Fibroblast of lung (primary cell): ENCODE data around the gene PLAAT3. TPM values are rescaled to one million over a fixed set of nuclear protein-coding genes. Genes with fewer than 3 reads are reported as not detected.
"Not testable (repeated sequence)": the region's sequence is repeated elsewhere in the genome, so short reads cannot be mapped to it uniquely, and the experiment has no call there.

ENCODE experiments used
- DNase-seq, 2 donors: peaks; one replicate each; pipeline versions ENCODE4 v3.0.0 to v3.0.0-alpha.2; 2010; ENCODE audit warnings: low read depth in 2 of 2
- H2AFZ ChIP-seq: 2 replicates; pipeline ENCODE4 v1.5.1; 2012; ENCODE audit warnings: low read length, control low read depth, inconsistent platforms
- H3K27ac ChIP-seq: 2 replicates; pipeline ENCODE4 v1.5.1; 2011; ENCODE audit warnings: low read length, control low read depth; ENCODE audit not compliant: insufficient read depth
- H3K27me3 ChIP-seq: 2 replicates; pipeline ENCODE4 v1.5.1; 2011; ENCODE audit warnings: mild to moderate bottlenecking, low read length; ENCODE audit not compliant: control insufficient read depth, insufficient read depth
- H3K36me3 ChIP-seq: 2 replicates; pipeline ENCODE4 v1.5.1; 2011; ENCODE audit warnings: low read length; ENCODE audit not compliant: control insufficient read depth, insufficient read depth
- H3K4me1 ChIP-seq: 2 replicates; pipeline ENCODE4 v1.5.1; 2011; ENCODE audit warnings: low read length; ENCODE audit not compliant: control insufficient read depth, insufficient read depth; ENCODE audit errors: extremely low read depth
- H3K4me2 ChIP-seq: 2 replicates; pipeline ENCODE4 v1.5.1; 2011; ENCODE audit warnings: low read length, control low read depth; ENCODE audit not compliant: insufficient read depth; ENCODE audit errors: extremely low read depth
- H3K4me3 ChIP-seq, 4 experiments: fragments of 200-600 bp in 1 of 4; sonication (generic) in 1 of 4; replicated peaks in 1 of 4; 2 replicates each; pipeline ENCODE4 v1.5.1; 2011 to 2016; ENCODE audit warnings: low read length in 4 of 4, low read depth in 3 of 4, mild to moderate bottlenecking in 3 of 4, control low read depth in 2 of 4, inconsistent platforms in 1 of 4, mixed read lengths in 1 of 4; ENCODE audit not compliant: insufficient read depth in 1 of 4; ENCODE audit errors: control extremely low read depth in 1 of 4
- H3K79me2 ChIP-seq: 2 replicates; pipeline ENCODE4 v1.5.1; 2012; ENCODE audit warnings: mild to moderate bottlenecking, low read length, inconsistent platforms; ENCODE audit not compliant: control insufficient read depth, insufficient read depth
- H3K9ac ChIP-seq: 2 replicates; pipeline ENCODE4 v1.5.1; 2011; ENCODE audit warnings: mild to moderate bottlenecking, low read length, control low read depth; ENCODE audit not compliant: insufficient read depth
- H3K9me3 ChIP-seq: 2 replicates; pipeline ENCODE4 v1.5.1; 2012; ENCODE audit warnings: low read depth, low read length; ENCODE audit not compliant: control insufficient read depth, insufficient read depth
- H4K20me1 ChIP-seq: 2 replicates; pipeline ENCODE4 v1.5.1; 2011; ENCODE audit warnings: low read length; ENCODE audit not compliant: control insufficient read depth, insufficient read depth; ENCODE audit errors: extremely low read depth
- EZH2 ChIP-seq: IDR thresholded peaks from 2 replicates; pipeline ENCODE4 v1.5.1; 2012; ENCODE audit warnings: low read length, control low read depth, mild to moderate bottlenecking; ENCODE audit errors: missing control alignments
- polyA plus RNA-seq, 2 donors: library from polyadenylated mRNA; depleted of rRNA in 1 of 2; stranded (reverse) in 1 of 2; unstranded in 1 of 2; fragments of >200 nt; gene quantifications; 2 replicates each; pipeline ENCODE4 v1.2.1, GENCODE V29; 2011 to 2012; ENCODE audit warnings: missing spikeins in 1 of 2
- total RNA-seq: library from RNA; depleted of rRNA; stranded (reverse); fragments of >200 nt; gene quantifications from 2 replicates; pipeline ENCODE4 v1.2.1, GENCODE V29; 2014
- TF ChIP-seq, protein P1 (sequence below), 2 donors: IDR thresholded peaks in 1 of 2; conservative IDR thresholded peaks in 1 of 2; 1 replicate in 1 of 2; 2 replicates in 1 of 2; pipeline ENCODE4 v1.5.1; 2011 to 2012; ENCODE audit warnings: low read length in 2 of 2, control low read depth in 1 of 2, inconsistent platforms in 1 of 2, low read depth in 1 of 2, mild to moderate bottlenecking in 1 of 2

Gene PLAAT3
- total and polyA plus RNA-seq, 2 donors (not counting 1 experiment from before 2014, with no cell fraction given) = 11.4 to 45.4 TPM

DNA sequence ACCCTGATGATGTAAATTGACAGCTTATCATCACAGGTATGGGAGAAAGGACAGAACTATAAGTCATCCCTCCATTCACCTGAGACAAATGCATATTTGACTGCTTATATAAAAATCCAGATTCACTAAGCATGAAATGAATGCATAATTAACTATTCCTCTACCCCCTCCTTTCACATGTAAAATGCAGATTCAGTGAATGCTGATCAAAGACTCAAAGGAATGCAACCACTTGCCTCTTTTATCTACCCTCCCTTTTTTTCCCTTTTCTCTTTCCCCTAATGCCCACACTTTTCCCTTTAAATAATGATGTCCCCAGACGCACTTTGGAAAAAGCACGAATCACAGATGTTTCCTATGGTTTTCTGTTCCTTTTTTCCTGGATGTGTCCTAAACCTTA, 82.1 kb downstream of the PLAAT3 start:
- peak in 1 of 2 donors; percentile 37 for DNase-seq
- TF ChIP-seq EZH2 = no peak
- TF ChIP-seq, protein P1, sequence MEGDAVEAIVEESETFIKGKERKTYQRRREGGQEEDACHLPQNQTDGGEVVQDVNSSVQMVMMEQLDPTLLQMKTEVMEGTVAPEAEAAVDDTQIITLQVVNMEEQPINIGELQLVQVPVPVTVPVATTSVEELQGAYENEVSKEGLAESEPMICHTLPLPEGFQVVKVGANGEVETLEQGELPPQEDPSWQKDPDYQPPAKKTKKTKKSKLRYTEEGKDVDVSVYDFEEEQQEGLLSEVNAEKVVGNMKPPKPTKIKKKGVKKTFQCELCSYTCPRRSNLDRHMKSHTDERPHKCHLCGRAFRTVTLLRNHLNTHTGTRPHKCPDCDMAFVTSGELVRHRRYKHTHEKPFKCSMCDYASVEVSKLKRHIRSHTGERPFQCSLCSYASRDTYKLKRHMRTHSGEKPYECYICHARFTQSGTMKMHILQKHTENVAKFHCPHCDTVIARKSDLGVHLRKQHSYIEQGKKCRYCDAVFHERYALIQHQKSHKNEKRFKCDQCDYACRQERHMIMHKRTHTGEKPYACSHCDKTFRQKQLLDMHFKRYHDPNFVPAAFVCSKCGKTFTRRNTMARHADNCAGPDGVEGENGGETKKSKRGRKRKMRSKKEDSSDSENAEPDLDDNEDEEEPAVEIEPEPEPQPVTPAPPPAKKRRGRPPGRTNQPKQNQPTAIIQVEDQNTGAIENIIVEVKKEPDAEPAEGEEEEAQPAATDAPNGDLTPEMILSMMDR (conservative IDR thresholded peaks at IDR 0.05 in 1 of 2, IDR thresholded peaks at IDR 0.05 in 1 of 2; ENCODE audit: low read depth in 1 of 2, low read length in 2 of 2) = no peak
- Histone ChIP-seq H3K79me2 (no peaks in the 10 kb centered on the region), H3K27ac (no peak overlapping the region), H2AFZ (no peak overlapping the region), H4K20me1 (no peaks in the 10 kb centered on the region), H3K36me3 (no peaks in the 10 kb centered on the region), H3K4me1 (peaks cover 10% of the 10 kb centered on the region), H3K4me2 (peak overlapping the region; percentile 83), H3K27me3 (no peaks in the 10 kb centered on the region), H3K9me3 (no peaks in the 10 kb centered on the region), H3K4me3 (no peak overlapping the region), H3K9ac (no peak overlapping the region)

DNA sequence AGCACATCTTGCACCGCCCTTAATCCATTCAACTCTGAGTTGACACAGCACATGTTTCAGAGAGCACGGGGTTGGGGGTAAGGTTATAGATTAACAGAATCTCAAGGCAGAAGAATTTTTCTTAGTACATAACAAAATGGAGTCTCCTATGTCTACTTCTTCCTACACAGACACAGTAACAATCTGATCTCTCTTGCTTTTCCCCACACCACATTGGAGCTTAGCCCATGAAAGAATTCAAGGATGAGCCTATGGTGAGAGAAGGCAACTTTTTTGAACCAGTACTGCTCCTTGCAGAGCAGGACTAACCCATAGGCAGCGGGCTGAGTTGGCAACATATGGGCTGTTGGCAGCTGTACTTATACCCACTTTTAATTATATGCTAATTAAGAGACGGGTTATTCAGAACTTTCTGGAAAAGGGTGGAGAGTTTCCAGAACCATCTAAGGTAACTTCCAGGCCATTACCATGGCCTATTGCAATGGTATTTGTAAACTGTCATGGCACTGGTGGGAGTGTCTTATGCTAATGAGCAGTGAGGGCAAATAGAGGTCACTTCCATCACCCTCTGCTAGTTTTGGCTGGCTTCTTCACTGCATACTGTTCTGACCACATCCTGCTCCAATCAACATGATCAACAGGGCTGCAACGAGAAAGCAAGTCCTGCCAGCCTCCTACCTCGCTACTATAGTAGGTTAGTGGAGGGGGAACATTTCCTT, 83.0 kb downstream of the PLAAT3 start:
- peak overlapping the region in 1 of 4 experiments; percentile 6 for H3K4me3 ChIP-seq
- not testable (repeated sequence) for H3K9ac ChIP-seq, H3K27ac ChIP-seq, H3K27me3 ChIP-seq, H4K20me1 ChIP-seq, H3K36me3 ChIP-seq, H3K4me1 ChIP-seq, H3K9me3 ChIP-seq, H3K79me2 ChIP-seq
- peak overlapping the region; percentile 83 for H3K4me2 ChIP-seq
- peak overlapping the region; percentile 45 for H2AFZ ChIP-seq
- peak; percentile 91 to 97 for DNase-seq

DNA sequence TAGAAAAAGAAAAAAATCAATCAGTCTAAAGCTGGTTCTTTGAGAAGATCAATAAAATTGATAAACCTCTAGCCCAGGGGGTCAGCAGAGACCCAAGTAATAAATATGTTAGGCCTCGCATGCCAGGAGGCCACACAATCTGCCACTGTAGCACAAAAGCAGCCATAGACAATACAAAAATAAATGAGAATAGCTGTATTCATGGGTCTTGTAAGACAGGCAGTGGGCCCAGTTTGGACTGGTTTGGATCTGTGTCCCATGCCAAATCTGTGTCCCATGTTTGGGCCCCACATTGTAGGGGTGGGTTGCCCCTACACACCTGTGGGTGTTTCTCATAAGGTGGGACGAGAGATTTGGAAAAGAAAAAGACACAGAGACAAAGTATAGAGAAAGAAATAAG, 84.2 kb downstream of the PLAAT3 start:
- H3K27ac ChIP-seq = no peak overlapping the region
- H3K4me3 ChIP-seq = no peak overlapping the region
- no peaks in the 10 kb centered on the region for H3K79me2 ChIP-seq
- H4K20me1 ChIP-seq = no peaks in the 10 kb centered on the region
- peaks cover 7% of the 10 kb centered on the region for H3K4me1 ChIP-seq
- DNase-seq = no peak
- no peaks in the 10 kb centered on the region for H3K9me3 ChIP-seq
- no peak overlapping the region for H3K4me2 ChIP-seq
- H3K9ac ChIP-seq = no peak overlapping the region
- TF ChIP-seq, protein P1 (conservative IDR thresholded peaks at IDR 0.05 in 1 of 2, IDR thresholded peaks at IDR 0.05 in 1 of 2; ENCODE audit: low read depth in 1 of 2, low read length in 2 of 2) = no peak
- no peak for TF ChIP-seq EZH2
- H3K27me3 ChIP-seq = no peaks in the 10 kb centered on the region
- H3K36me3 ChIP-seq = no peaks in the 10 kb centered on the region
- H2AFZ ChIP-seq = no peak overlapping the region

DNA sequence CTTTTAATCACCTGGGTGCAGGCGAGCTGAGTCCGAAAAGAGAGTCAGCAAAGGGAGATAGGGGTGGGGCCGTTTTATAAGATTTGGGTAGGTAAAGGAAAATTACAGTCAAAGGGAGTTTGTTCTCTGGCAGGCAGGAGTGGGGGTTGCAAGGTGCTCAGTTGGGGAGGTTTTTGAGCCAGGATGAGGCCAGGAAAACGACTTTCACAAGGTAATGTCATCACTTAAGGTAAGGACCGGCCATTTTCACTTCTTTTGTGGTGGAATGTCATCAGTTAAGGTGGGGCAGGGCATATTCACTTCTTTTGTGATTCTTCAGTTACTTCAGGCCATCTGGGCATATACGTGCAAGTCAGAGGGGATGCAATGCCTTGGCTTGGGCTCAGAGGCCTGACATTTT, 84.9 kb downstream of the PLAAT3 start:
- not testable (repeated sequence) for H3K79me2 ChIP-seq, H3K36me3 ChIP-seq, H3K4me2 ChIP-seq, H3K4me1 ChIP-seq, H3K27me3 ChIP-seq, DNase-seq, H3K9ac ChIP-seq, H3K9me3 ChIP-seq, H2AFZ ChIP-seq, H3K4me3 ChIP-seq, H3K27ac ChIP-seq, H4K20me1 ChIP-seq

DNA sequence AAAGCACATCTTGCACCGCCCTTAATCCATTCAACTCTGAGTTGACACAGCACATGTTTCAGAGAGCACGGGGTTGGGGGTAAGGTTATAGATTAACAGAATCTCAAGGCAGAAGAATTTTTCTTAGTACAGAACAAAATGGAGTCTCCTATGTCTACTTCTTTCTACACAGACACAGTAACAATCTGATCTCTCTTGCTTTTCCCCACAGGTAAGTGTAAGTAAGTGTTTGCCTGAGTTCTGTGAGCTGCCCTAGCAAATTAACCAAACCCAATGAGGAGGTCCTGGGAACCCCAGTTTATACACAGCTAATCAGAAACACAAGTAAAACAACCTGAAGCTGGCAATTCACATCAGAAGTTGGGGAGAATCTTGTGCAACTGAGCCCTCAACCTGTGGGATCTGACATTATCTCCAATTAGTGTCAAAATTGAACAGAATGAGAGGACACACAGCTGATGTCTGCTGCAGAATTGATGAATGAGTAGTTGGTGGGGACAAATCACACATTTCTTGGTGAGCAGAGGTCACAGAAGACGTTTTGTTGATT, 85.4 kb downstream of the PLAAT3 start:
- H2AFZ ChIP-seq, H3K27ac ChIP-seq, H3K4me1 ChIP-seq: not testable (repeated sequence)

More for the DNA sequence above, 85.4 kb downstream of the PLAAT3 start:
- not testable (repeated sequence) for H3K27me3 ChIP-seq, H3K79me2 ChIP-seq, H3K9ac ChIP-seq, H3K4me2 ChIP-seq, H3K9me3 ChIP-seq, H3K4me3 ChIP-seq, H3K36me3 ChIP-seq, DNase-seq, H4K20me1 ChIP-seq
